HG02870 (cell line): ENCODE results near the gene CNTNAP4.

ENCODE experiments used
- ATAC-seq: cut with Tn5 transposase; IDR thresholded peaks from one replicate; pipeline ENCODE4 v1.9.1; 2021; ENCODE audit warnings: mild to moderate bottlenecking, moderate library complexity; ENCODE audit not compliant: unreplicated experiment

The CNTNAP4 gene

GRCh38 chr16:76387994-76388393, 110.8 kb downstream of the CNTNAP4 start:
- ATAC-seq = no peak

- ATAC-seq = no peak
Measured at GRCh38 chr16:76389126-76389525, 111.9 kb downstream of the CNTNAP4 start.

GRCh38 chr16:76390476-76390875, 113.3 kb downstream of the CNTNAP4 start:
- no peak for ATAC-seq

- ATAC-seq = no peak
Measured at GRCh38 chr16:76396977-76397376, 119.8 kb downstream of the CNTNAP4 start.

DNA sequence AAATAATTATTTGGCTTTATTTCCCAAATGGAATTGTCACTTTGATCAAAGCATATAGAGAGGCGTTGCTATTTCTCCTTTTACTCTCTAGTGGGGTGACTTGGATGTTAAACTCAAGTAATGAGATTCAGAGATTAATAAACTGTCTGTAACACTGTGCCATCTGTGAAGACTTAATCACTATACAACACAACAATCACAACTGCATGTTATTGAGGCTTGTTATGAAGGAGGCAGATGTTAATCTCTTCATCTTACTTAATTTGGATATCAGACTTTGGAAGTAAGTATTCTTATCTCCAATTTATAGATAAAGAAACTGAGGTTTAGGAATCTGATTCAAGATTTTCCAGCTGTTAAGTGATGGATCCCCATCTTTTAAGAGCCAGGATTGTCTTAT, 132.5 kb downstream of the CNTNAP4 start:
- ATAC-seq = no peak

DNA sequence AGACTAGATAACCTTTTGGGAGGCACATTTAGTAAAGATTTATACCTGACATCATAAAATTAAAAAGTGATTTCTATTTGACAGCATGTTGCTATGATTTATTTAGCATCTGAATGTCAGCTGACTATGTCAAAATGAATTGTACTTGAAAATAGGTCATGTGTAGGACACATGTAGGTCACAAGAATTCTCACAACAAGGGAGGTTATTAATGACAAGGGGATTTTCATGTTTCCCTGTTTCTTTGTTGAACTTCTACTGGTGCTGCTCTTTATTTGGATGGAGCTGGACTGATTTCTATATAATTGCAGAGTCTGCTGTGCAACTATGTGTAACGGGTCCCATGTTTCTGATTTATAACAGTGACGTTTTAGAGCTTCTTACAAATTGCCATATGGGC, 144.4 kb downstream of the CNTNAP4 start:
- ATAC-seq = no peak

- ATAC-seq = no peak
Measured at GRCh38 chr16:76428858-76429257, 151.7 kb downstream of the CNTNAP4 start.

DNA sequence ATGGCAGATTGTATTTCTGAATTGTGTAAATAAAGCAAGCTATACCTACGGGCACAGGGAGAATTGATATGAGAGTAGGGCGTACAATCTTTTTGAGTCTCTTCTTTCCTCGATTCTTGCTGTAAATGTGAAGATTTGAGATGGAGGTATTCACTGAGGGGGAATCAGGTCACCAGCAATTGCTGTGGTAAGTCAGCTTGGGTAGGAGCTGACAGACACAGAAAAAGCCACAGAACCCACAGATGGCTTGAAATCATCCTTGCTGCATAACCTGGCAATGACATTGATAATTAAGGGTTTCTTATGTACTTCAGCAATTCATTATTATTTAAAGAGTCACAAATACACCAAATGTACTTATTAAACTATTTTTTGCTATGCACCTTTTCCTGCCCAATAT, 164.2 kb downstream of the CNTNAP4 start:
- no peak for ATAC-seq

DNA sequence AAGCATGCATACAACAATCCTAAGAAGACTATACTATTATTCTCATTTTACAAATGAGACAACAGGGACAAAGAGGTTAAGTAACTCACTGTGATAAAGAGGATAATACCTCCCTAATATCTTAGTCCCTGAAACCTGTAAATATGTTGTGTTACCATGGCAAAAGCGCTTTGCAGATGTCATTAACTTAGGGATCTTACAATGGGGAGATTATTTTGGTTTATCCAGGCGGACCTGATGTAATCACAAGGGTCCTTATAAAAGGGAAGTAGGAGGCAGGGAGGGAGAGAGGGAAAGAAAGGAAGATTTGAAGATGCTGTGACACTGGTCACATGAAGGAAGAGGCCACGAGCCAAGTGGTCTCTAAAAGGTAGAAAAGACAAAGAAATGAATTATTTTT, 164.7 kb downstream of the CNTNAP4 start:
- no peak for ATAC-seq

DNA sequence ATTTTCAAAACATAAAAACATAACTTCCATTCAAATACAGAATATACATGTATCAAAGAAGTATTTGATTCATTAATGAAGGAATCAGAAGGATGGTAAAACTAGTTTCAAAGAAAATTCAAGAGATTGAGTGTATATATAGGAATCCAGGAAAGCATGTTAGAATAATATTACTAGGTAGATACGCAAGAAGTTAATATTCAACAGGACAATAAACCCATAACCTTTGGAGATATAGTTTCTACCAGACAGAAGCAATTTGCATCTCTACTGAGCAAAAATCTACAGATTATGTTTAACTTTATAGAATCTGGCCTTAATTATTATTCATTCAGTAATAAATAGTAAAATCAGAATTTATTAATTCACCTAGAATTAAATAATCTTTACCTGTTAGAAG, 166.8 kb downstream of the CNTNAP4 start:
- no peak for ATAC-seq

DNA sequence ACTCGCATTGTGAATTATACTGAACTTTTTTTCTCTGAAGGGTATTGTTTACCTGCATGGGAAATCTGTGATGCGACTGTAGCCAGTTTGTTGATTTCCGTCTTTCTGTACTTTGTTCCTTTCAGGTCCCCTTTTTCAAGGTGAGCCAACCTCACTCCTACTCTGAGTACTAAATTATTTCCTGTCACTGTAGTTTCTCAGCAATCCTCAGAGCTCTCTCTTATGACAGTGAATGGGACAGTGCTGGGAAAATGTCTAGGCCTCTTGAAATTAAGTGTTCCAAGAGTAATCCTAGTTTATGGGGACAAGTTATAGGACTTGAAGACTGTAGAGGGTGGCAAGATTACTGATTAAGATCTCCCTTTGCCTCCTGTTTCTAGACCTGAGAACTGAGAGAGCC, 167.6 kb downstream of the CNTNAP4 start:
- no peak for ATAC-seq

DNA sequence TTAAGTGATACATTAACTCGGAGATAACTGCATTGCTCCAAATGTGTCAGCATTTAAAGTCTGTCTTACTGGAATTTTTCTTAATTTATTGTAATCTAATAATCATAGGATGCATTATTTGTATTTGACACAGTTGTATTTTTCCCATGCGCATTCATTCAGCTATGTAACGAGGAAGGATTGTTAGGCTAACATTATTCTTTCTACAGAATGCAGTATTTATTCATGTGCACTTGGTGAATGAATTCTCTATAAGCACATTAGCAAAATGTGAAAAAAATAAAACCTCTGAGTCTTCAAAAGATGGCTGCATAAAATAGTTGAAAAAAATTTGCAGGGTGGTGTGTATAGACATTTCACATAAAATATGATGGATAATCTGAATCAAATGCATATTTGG, 168.6 kb downstream of the CNTNAP4 start:
- no peak for ATAC-seq

DNA sequence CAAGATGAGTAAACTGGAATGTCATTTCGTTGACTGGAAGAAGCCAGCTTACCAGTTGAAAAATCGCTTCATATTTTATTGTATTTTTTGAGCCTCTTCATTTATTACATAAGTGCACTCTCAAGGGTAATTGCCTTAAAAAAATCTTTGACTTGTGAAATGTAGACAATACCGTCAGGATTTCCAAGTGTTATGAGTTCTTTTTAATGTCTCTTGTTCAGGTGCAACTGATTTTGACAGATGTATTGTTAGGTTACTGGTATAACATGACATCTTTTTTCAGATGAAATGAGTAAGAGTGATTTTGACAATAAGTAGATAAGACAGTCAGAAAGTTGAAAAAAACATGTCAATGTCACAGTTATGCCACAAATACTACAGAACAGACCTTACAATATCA, 169.1 kb downstream of the CNTNAP4 start:
- no peak for ATAC-seq

DNA sequence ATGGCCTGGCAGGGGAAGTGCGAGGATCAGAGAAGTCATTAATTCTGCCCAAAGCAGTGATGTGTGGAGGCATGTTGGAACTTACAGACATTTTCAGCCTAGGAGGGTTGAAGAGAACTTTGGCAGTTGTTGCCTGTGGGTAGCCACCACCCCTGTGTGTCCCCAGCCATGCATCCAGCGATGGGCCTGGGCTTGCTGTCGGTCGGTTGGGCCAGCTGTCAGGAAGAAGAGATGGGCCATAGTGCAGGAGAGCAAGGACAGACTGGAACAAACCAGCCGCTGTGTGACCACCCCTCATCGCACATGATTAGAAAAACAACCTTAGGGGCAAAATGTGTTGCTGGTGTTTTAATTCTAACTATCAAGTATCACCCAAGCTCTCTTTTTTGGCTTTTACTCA, 173.7 kb downstream of the CNTNAP4 start:
- ATAC-seq = no peak

DNA sequence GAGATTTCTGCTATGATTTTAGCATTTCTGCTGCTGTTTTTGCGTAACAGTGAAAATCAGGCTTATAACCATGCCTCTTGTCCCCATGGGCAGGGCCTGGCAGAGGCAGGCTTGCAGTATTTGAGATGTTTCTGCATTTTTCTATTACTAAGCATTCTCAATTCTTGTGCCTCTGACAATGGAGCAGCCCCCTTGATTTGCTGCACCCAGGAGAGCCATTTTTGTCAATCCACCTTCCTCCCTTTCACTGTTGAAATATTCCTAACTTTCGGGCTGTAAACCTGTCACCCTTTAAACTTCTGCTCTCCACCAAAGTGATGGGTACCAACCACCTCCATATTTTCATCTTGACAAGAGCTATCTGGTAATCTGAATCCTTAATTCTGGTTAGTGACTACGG, 178.1 kb downstream of the CNTNAP4 start:
- no peak for ATAC-seq

GRCh38 chr16:76456016-76456415, 178.8 kb downstream of the CNTNAP4 start:
- ATAC-seq = no peak

GRCh38 chr16:76459111-76459510, 181.9 kb downstream of the CNTNAP4 start:
- no peak for ATAC-seq

GRCh38 chr16:76461836-76462235, 184.6 kb downstream of the CNTNAP4 start:
- no peak for ATAC-seq

DNA sequence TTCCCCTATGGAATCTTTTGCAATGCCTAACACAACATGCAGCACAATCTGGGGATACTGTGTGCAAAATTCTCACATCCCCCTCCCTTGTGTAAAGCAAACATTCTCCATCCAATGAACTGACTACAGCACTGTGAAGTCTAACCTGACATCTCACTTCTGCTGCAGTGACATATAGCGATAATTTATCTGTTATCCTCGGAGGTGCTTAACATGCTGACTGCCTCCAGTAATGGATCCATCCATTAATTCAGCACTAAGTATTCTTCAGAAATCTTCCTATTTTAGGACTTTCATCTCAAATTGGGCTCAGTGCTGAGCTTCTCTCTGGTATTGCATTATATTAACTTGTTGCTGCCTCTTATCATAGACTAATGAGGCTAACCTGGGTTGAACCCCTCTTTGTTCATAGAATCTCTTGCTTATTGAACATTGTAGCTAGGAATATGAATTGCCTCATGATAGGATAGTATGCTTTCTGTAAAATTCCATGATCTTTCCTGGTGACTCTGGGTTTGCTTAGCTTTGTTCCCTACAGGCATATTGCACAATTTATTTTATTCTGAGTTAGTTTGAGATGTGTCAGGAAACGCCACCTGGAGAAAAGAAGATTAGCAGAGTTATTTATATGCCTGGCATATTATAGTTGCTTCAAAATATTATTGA, 187.9 kb downstream of the CNTNAP4 start:
- ATAC-seq = no peak

GRCh38 chr16:76466871-76467270, 189.7 kb downstream of the CNTNAP4 start:
- no peak for ATAC-seq

GRCh38 chr16:76474048-76474447, 196.8 kb downstream of the CNTNAP4 start:
- no peak for ATAC-seq

DNA sequence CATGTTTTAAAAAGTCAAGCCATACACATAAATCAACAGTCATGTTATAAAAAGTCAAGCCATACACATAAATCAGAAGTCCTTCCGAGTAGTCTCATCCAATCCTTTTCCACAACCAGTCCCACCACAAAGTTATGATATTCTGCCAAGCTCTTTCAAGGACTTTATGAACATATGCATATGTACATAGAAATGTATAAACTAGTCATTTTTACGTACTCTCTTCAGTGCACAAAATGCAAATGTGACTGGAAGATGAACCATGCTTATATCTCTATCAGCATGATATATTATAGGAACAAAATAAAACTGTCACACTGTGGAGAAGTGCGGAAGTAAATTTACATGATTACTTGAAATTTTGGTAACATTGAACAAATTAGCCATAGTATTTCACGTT, 200.9 kb downstream of the CNTNAP4 start:
- ATAC-seq = no peak

GRCh38 chr16:76483307-76483909, 206.2 kb downstream of the CNTNAP4 start:
- ATAC-seq = no peak
